ENCODE measurements around the gene ADGRL1.
A peak's percentile ranks its signal among the peaks of the same experiment; 100 is the strongest.

Gene ADGRL1

DNA sequence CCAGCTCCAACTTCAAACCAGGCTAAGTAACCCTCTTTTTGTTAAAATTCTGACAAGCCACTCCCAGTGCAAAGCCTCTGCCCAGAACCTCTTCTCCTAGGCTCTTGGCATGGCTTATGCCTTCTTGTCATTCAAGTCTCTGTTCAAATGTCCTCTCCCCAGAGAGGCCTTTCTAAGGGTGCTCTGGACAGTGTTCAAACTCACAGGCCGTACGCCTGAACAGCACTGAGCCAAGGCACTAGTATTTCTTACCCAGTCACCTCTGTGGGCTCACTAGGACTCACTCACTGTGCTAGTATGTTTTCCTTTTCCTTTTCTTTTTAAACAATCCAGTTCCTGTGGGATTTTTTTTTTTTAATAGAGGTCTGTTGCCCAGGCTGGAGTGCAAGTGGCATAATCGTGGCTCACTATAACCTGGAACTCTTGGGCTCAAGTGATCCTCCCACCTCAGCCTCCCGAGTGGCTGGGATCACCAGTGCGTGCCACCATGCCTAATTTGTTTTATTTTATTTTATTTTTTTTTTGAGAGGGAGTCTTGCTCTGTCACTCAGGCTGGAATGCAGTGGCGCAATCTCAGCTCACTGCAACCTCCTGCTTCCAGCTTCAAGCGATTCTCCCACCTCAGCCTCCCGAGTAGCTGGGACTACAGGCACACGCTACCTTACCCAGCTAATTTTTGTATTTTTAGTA is 67.2 kb downstream of the ADGRL1 start:
- DNase-seq: no peak

DNA sequence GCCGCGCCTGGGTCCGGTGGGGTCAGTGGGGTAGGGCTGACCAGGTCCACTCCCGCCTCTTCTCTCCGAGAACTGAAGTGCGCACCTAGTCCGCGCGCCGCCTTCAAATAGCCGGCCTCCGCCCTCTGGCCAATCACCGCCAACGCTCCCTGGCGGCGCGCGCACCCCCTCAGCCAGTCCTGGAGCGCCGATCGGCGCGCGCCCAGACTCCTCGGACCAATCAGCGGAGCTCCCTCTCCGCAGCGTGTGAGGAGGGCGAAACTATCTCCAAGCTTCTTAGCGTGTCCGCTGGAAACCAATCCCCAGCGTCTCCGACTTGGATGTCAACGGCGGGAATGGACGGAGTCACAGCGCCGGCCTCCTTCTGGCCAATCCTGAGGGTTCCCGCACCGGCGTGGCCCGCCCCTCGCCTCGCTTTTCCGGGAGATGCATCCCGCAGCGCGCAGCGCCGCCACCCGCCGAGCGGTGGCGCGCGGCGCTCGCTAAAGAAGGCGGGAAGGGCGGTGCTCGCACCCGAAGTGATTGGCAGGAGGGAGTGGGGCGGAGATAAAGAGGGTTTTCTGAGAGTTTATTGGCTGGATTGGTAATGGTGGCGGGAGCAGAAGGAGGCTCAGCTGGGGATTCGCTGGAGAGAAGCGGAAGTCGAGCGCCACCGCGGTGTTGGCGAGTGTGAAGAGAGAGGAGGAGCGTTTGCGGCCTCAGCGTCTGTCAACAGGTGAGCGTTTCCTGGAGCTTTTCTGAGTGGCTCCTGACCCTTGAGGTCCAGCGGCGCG is 69.3 kb downstream of the ADGRL1 start, which contains the start of gene ASF1B:
ASF1B (minus strand) TSS at position 81 of the 773 bp plus-strand sequence. CDS start 133 bp downstream, outside the sequence.
- DNase-seq: peak; percentile 99

DNA sequence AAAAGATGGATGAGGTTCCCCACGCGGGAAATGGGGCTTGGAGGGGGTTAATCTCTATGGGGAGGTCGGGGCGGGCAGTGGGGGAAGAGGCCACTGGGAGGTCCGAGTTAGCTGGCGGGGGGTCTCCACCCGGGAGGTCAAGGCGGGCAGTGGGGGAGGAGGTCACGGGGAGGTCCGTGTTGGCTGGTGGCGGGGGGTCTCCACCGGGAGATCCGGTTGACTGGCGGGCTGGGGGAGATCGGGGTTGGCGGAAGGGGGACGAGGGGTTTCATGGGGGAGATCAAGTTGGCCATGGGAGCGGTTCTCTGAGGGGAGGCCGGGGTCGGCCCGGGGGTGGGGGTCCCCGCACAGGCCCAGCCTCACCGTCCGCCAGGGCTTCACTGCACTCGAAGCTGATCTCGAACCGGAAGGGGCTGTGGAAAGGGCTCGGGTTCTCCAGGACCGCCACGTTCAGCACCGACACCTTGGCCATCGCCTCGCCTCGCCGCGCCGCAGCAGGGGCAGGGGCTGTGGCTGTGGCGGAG is 69.9 kb downstream of the ADGRL1 start:
- no peak for DNase-seq

DNA sequence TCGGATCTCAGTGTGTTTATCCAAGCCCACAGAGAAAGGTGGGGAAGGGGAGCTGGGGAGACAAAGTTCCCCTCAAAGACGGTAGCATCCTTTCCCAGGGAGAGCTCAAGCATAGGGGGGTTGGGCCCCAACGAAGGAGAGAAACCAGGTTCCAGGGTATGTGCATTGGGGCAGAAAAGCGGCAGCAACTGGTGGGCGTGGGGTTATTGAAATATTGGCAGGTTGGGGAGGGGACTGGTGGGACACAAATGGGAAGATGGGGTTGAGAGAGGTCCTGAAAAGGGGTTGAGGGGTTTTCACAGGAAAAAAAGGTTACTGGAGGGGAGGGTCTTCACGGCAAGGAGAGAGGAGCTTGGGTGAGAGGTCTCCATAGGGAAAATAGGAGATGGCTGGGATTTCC is 70.6 kb downstream of the ADGRL1 start:
- DNase-seq: no peak

DNA sequence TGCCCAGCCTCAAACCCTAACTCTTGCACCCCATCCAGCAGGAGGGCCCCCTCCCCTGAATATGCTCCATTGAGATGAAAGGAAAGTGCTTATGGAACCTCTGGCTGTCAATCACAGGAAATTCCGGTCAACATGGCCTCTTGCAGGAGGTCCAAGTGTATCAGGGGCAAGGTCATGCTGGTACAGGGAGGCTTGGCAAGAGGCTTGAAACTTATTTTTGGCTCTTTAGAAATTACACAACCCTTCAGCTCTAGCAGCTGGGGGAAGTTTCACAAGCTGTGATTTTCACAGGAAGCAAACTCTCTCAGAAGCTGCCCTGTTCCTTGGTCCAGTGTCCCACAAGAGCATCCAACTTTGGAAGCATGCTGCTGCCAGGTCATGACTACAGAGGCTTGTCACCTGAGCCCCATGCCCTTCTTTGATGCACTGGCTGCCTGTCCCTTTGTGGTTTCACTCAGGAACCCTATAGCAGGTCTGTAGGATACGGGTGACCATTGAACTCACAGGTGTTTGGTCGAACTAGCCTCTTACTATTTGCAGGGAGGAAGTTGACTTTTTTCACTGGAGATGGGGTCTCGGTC is 78.0 kb downstream of the ADGRL1 start:
- DNase-seq: no peak

DNA sequence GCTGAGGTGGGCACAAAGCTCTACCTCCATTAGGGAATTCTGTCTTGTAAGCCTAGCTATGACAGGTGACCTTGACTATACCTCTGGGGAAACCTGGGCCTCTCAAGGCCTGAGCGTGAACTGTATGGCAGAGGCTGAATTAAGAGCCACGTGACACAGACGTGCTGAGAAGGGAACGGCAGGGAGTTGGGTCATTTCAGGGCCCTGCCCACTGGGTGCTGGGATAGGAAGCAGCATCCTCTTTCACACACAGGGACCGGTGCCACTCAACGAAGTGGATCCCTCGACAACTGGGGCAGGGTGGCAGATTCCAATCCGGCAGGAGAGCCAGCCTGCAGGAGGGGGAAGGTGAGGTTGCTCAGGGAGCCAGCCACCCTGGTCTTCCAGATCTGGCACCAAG is 78.8 kb downstream of the ADGRL1 start:
- DNase-seq: no peak

DNA sequence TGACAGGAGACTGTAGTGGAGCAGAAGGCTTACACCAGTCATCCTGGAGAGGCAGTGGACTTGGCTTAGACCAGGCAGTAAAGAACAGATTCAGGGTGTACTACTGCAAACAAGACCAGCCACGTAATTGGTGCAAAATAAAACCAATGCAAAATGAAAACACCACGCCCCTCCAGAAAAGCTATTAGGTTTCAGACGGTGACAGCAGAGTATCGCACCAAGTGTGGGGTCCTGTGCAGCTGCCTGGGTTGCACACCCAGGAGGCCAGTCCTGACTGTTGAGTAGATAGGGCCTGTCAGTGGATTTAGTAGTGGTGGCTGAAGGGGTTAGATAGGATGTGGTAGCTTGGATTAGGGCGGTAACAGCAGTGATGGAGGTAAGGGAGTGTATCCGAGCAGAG is 83.0 kb downstream of the ADGRL1 start:
- DNase-seq: no peak

DNA sequence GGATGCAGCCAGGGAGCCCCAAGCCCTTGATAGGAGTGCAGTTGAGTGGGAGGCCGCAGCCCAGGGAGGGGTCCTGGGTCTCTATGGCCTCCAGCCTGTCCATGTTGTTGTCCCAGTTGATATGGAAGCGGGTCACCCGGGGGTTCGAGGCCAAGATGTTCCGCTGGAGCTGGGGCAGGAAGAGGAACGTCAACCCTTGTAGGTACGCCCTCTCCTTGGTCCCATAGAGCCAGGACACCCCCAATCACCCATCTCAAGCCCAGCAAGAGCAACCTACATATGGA is 85.5 kb downstream of the ADGRL1 start:
- no peak for DNase-seq

DNA sequence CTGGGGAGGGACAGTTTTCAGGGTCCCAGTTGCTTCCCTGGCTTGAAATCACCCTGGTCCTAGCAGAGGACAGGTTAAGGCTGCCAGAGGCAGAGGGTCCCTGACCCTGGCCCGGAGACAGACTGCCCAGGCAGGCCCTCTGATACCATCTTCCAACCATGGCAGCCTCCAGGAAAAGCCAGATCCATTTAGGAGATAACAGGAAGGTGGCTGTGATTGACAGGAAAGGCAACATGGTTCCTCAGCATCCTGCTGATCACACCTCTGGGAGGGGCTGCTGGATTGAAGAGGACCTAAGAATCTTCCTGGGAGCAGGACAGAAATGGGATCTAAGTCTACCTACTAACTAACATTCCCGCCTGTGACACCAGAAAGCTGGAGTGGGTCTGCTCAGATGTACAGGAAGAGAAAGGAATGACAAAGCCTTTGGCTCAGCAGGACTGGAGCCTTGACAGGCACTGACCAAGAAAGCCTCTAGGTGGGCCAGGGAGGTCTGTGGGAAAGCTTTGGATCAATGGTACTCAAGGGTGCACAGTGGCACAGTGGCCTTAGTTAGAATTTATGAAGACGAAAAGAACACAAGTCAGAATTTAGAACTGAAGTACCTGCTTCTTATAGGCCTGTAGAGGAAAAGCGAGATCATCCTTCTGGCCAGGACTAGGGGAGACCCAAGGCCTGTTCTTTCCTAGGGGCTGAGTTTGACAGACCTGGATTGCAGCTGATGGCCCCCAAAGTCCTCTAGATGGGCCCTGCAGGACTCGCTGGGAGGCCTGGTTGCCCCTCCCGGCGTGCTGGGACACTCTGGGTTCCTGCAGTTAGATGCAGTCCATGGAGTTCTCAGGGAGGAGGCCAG is 86.1 kb downstream of the ADGRL1 start:
- no peak for DNase-seq

DNA sequence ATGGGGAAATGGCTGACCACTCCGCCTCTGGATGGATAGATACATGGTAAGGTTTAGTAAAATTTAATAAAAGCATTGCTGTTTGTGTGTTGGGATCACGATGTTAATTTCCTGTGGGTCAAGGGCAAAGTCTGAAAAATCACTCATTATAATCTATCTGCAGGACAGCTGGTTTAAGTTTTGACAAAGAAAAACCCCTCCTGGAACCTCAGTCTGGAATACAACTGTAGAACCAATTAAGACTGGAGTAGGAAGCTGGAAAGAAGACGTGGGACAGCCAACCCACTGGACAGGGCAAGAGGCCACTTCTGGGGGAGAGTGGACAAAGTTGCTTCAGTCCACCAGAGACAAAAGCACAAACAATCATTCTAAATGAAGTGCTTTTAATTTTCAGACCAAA is 86.8 kb downstream of the ADGRL1 start:
- no peak for DNase-seq

DNA sequence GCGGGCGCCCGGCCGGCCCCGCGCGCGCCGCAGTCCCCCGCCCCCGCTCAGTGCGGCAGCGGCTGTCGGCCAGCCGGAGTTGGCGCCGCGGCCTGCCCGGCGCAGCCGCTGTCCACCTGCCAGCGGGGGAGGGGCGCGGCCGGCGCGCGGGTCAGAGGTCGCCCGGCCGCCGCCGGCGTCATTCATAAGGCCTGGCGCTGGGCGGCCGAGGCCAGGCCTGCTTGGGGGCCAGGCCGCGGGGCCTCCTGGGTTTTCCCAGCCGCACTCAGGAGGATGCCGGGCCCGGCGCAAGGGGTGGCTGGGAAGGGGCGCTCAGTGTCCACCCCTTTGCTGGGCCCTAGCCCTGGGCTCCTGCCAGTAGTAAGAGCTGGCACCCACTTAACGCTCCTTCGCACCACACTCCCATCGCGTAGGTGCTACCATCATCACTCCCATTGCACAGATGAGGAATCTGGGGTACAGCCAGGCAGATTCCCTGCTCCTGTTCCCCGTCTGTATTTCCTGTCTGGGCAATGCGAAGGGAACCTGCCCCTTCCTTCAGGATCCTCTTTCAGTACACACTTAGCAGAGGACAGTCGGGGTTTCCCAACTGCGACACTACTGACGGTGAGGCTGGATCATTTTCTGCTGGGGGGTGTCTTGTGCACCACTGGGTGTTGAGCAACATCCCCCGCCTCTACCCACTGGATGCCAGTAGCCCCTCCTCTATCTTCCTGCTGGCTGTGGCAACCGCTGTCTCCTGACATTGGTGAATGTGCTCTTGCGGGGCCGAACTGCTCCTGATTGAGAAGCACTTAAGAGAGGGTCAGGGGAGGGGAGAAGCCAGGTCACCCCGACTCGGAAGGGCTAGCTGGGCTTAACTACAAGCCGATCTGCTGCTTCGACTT is 87.6 kb downstream of the ADGRL1 start:
- peak; percentile 76 for DNase-seq

DNA sequence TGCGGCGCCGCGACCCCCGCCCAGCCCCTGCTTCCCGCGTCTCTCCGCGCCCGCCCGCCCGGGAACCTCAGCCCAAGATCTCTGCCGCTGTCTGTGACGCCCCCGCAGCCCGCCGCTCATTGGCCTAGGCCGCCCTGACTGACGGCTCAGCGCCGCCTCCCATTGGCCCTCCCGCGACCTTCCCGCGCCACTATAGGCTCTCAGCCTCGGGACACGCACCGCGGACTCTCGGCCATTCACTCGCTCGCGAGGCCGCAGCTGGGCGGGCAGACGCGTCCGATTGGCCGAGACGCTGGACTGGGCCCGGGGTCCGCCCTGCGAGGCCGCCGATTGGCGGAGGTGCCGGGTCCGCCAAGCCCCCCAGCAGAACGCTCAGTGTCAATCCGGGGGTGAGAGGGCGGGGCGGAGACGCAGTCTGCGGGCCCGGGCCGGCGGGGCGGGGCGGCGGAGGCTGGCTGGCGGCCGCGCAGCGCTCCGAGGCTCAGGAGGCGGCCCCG is 88.3 kb downstream of the ADGRL1 start, which contains the start of gene PRKACA:
PRKACA (minus strand) TSS at position 95 of the 497 bp plus-strand sequence. CDS start 215 bp downstream, outside the sequence.
- DNase-seq: peak; percentile 81

DNA sequence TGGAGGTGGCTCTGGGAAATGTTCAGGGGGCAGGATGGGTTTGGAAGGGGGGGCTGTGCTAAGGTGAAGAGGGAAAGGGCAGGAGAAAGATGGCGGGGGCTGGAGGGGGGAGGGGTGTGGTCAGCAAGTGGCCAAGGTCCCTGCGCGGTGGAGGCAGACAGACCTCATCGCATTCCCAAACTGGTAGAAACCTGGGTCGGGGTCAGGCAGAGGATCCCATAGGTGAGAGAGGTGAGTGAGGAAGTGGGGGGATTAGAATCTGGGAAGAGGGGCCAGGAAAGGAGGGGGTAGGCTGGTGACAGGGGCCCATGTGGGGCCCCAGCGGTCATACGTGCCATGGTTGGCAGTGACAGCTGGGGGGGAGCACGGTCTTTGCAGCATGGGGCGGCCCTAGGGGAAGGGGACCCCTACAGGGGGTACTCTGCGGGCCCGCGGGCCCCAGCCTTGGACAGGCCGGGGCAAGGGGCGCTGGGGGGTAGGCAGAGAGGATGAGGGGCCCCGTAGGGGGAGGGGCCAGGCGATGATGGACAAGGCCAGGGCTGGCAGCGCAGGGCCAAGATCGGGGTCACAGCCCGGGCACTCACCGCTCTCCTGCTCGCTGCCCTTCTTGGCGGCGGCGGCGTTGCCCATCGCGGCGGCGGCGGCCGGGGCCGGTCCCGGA is 88.9 kb downstream of the ADGRL1 start:
- DNase-seq: peak; percentile 24

DNA sequence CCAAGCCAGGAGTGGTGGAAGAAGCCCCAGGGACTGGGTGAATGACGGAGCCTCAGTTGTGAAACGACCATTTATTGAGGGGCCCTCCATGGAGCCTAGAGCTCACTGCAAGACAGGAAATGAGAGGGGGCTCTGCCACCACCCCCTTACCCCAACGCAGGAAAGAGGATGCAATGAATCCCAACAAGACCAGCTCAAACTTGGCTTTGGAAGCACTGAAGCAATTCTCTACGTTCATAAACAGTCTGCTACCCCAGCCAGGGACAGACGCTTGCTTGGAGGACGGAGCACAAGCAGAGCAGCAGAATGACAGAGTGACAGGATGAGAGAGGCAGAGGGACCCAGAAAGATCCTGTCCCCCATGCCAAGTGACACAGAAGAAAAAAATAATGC is 89.4 kb downstream of the ADGRL1 start:
- DNase-seq: no peak

DNA sequence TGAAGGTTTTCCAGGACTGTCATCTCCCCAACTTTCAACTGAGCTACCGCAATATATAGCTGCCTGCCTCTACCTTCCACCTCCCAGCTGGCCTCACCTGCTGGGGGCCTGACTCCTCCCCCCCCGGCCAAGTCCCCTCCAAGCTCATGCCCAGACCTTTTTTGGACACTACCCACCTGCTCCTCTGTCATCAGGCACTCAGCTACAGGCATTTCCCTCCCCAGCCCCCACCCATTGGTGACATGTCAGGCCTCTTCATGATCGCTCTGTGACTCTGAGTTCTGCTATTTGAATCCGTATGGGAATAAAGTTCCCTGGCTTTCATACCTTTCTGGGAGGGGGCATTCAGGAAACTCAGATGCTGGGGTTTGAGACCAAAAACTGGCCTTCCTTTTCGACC is 90.2 kb downstream of the ADGRL1 start:
- no peak for DNase-seq

DNA sequence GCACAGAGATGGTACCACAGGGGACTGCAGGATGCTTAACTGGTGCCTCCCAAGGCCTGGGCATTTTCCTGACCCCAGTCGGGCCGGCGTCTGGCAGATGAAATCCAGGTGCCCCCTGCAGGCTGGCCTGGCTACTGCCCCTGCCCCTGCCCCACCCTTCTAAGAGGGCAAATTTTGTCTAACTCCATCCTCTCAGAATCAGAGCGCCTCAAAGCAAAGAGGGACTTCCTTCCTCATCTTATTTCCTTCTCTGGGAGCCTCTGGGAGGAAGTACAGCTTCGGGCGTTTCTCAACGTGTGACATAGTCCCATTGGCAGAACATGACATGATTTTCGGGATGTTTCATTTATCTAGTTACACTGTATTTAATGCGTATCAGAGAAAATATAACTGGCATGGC is 91.1 kb downstream of the ADGRL1 start:
- DNase-seq: no peak

DNA sequence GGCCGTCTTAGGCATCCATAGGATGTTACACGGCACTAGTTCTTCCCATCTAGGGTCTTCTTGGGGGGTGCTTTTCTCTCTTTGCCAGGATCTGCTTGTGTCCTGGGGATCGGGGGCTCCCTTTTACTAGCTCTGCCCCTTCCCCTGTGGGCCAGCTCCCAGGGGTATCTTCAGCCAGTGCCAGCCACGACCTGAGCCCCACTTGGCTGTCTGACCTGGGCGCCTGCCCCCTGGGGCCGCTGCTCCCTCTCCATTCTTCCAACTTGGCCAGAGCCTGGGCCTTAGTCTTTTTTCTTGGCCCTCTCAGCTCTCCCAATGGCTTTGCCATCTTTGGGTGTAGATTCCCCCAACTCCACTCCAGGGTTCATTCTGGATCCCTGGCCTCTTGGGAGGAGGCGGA is 91.5 kb downstream of the ADGRL1 start:
- no peak for DNase-seq

DNA sequence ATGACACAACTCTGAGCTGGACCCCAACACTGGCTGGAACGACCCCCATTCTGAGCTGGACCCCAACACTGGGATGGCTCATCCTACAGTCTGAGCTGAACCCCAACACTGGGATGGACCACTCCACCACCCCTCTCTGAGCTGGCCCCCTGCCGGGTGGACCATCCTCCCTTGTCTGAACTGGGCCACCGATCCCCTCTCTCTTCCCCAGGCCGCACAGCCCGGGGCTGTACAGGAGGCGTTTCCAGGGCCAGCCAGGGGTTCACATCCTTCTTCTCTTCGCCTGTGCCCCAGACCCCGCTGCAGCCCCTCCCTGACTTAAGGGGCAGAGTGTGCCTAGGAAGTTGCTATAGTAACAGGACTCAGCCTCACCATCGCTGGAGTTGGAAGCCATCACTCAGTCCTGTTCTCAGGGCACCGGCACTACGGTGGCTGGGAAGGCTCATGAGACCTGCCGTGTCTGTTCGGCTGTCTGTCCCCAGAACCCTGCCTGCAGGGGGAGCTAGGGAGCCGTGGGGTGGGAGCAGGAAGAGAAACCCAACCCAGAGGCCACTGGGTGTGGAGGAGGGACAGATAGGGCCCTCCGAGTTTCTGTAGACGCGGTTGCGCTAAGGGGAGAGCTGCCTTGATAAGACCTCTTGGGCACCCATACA is 92.1 kb downstream of the ADGRL1 start:
- no peak for DNase-seq

DNA sequence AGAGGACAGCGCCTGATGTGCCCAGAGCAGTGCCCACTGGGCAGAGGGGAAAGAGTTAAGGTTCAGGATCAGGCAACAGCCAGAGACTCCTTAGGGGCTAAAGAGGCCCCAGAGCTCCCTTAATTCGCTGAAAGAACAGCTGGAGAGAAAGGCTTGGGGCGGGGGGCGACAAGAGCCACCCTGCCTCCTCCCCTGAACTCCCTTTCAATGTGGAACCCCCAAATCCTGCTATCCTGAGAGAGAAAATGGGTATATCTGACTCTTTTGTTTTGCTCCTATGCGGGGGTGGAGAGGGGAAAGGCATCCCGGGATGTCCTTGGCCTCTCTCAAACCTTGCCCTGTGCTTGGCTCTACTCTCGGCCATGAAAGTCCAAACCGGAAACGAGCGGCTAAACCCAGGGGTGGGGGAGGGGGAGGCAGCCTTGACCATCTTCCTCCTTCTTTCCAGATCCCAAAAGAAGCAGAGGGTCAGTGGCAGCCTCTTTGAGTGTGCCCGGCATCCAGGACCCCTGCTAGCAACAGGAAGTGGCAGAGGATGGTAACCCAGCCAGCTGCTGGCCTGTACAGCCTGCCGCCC is 93.1 kb downstream of the ADGRL1 start:
- DNase-seq: peak; percentile 40
